GM21528 (cell line): ENCODE data around the gene PRPF19.

Experiments used
- ATAC-seq: cut with Tn5 transposase; IDR thresholded peaks from one replicate; pipeline ENCODE4 v1.9.1; 2021; ENCODE audit warnings: mild to moderate bottlenecking, moderate library complexity; ENCODE audit not compliant: unreplicated experiment, low FRiP score

The PRPF19 gene

GRCh38 chr11:60876168-60876485 is 30.3 kb downstream of the PRPF19 start:
- ATAC-seq: no peak

- ATAC-seq: no peak
Measured at GRCh38 chr11:60875366-60876167, 30.8 kb downstream of the PRPF19 start.

GRCh38 chr11:60874421-60875365 is 31.7 kb downstream of the PRPF19 start:
- ATAC-seq: no peak

- no peak for ATAC-seq
Measured at GRCh38 chr11:60873533-60873932, 32.9 kb downstream of the PRPF19 start.

GRCh38 chr11:60872961-60873524 is 33.3 kb downstream of the PRPF19 start:
- no peak for ATAC-seq

GRCh38 chr11:60872124-60872960 is 34.0 kb downstream of the PRPF19 start:
- ATAC-seq: no peak

- no peak for ATAC-seq
Measured at GRCh38 chr11:60871378-60872061, 34.9 kb downstream of the PRPF19 start.

GRCh38 chr11:60870733-60871377 is 35.5 kb downstream of the PRPF19 start:
- no peak for ATAC-seq

- no peak for ATAC-seq
Measured at GRCh38 chr11:60870276-60870675, 36.1 kb downstream of the PRPF19 start.

- no peak for ATAC-seq
Measured at GRCh38 chr11:60869451-60869825, 36.9 kb downstream of the PRPF19 start.

GRCh38 chr11:60868682-60869450 is 37.5 kb downstream of the PRPF19 start:
- ATAC-seq: no peak

- ATAC-seq: no peak
Measured at GRCh38 chr11:60867871-60868681, 38.3 kb downstream of the PRPF19 start.

GRCh38 chr11:60866911-60867870 is 39.2 kb downstream of the PRPF19 start, which contains the start of gene ZP1:
Gene ZP1 (plus strand): TSS chr11:60867542. CDS start chr11:60867562, 20 bp downstream.
- no peak for ATAC-seq

- no peak for ATAC-seq
Measured at GRCh38 chr11:60864856-60865513, 41.4 kb downstream of the PRPF19 start.

GRCh38 chr11:60863550-60864521 is 42.5 kb downstream of the PRPF19 start:
- ATAC-seq: no peak
